SK-N-DZ (cell line): ENCODE measurements around the gene CLTRN.
"Not testable (repeated sequence)": the region's sequence is repeated elsewhere in the genome, so short reads cannot be mapped to it uniquely, and the experiment has no call there.

Experiments used
- DNase-seq: peaks from one replicate; pipeline ENCODE4 v3.0.0-alpha.2; 2015; ENCODE audit warnings: low spot score

The CLTRN gene

DNA sequence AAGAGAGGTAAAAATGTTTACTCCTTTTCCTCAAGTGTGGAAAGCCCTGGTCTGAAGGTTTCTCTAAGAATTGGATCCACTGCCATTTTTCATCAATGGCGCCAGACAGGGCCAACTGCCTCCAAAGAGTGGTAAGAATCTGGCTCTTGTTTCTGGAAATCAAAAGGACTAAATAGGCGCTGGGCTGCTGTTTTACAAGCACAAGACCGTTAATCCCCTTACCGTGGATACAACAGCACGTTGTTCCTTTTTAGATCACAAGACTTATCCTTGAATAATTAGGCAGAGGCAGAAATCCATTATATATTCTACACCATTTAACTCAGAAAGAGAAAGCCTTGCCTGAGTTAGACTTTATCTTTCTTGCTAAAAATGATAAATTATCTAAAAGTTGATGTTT is 10.6 kb downstream of the CLTRN start:
- DNase-seq, result no peak

DNA sequence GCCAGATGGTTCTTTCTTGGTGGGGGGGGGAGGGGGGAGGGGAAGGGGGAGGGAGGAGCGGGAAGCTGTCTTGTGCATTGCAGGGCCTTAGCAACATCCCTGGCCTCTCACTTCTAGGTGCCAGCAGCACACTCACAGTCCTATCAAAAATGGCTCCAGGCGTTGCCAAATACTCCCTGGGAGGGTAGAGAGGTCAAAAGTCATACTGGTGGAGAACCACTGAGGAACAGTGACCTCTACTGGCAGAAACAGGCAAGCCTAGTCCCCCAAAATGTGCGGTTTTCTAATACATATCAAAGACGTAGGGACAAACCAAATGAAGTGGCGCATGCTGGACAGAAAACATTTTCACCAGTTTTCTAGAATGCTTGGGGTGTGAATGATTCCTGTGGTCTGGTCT is 17.1 kb downstream of the CLTRN start:
- not testable (repeated sequence) for DNase-seq

DNA sequence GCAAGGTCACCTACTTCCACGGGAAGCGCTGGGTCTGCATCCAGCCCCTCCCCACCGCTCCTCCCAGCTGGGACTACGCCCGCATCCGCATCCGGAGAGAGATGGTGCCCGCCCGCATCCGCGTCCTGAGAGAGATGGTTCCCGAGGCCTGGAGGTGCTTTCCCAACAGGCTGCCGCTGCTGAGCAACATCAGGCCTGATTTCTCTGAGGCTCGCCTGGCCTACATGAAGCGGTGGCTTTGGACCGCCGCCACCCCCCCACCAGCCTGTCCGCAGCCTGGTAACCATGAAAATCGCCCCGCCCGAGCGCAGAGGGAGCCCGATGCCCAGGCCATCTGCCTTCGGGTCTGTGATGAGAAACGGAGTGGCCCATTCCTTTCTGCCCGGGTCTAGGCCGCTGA is 18.1 kb downstream of the CLTRN start:
- no peak for DNase-seq

DNA sequence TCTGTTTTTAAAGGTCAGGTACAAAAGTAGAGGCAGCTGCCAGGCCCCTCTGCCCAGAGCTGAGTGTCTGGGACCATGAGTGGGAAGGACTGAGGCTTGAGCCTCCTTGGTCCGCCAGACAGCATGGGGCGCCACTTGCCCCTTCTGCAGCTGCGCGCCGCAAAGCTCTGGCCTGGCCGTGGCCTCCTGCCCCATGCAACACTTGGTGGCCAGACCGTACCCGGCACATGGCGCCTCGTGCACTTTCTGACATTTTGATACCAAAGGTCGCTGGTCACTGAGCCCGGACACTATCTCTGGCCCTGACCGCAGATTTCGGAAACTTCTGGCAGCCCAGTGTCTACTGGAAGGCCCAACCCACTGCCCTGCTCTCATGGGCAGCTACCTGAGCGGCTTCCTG is 18.6 kb downstream of the CLTRN start:
- DNase-seq, result no peak

DNA sequence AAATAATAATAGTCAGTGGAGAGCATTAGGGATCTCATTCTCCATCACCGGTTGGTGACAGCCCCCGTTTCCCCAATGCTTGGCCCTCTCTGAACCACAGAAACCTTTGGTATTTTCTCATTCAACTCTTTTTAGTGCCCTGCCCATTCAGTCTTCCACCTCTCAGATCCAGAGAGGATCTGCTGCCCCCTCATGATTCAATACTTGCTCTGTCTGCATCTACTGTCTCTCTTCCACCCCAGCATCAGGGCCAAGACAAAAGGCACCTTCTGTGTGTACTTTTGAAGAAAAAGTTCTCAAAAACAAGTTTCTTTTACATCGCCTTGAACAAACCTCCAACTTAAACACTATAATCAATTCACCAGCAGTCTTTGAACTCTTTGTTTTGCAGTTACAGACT is 19.3 kb downstream of the CLTRN start:
- no peak for DNase-seq

DNA sequence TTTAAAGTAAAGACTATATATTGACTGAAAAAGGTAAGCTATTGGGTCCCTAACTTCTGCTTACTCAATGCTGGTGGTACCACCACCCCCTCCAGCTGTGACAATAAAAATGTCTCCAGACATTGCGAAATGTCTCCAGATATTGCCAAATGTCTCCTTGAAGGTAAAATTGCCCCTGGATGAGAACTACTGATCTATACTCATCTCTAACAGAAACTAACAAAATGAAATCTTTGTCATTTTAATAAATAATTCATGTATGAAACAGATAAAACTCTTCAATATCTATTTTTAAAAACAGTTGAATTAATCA is 20.1 kb downstream of the CLTRN start:
- DNase-seq, result no peak

DNA sequence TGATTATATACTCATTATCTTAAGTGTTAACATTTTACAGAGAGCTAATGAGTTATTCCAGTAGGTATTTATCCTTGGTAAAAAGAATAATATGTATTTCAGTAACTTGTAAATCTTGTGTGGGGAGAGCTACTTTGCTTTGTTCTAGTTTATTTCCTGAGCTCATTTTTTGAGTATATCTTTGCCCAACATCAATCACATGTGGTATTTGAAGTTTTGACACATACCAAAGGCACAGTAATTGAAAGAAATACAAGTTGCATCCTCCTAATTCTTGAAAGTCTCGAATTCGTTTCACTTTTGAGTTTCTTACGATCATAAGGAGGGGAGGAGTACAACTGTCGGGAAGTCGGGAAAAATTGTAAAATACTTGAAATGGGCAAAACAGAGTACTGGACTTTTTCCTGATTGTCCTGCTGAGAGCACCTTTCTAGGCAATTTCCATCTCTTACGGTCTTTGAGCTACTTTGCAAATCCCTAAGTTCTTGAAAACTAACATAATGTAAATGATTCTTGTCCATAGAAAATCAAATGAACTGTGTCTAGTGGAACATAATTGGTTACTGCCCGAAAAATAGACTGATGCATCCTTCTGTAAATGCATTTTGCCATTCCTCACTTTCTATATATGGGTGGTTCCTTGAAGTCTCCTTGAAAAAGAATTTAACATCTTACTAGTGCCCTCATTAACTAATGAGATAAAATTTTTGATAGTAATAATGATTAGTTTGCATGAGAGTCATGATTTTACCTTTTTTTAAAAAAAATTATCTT is 20.6 kb downstream of the CLTRN start:
- no peak for DNase-seq

DNA sequence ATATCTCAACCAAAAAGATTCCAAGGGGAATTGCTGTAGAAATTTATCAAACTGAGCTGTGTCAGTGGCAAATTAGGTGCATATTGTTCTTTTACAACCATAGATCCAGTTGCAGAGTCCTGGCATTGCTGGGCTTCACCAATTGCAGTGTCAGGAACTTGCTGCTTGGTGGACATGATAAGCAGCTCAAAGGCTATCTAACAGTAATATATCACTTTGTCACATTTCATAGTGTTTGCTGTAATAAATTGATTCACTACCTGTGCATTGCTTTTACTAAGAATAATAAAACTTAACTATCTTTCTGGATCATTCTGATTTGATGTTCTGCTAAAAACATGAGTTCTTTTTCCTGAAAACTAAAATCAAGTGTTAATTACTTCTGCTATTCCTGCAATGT is 33.0 kb downstream of the CLTRN start:
- no peak for DNase-seq

DNA sequence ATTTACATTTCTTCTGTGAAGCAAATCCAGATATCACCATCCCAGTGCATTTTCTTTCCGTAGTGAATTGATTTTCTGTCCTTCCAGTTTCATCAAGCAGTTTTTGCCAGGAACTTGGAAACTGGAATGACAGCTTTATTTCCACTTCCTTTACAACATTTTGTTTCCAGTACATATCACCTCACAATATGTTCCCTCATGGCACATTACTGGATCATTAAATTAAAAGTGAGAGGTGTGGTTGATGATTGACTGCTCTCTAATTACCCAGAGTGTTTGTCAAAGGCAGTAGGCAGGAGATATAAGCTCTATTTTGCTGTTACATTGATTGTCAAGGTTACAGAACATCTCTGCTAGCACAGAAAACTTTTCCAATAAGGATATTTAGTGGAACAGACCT is 41.6 kb downstream of the CLTRN start:
- DNase-seq, result no peak

DNA sequence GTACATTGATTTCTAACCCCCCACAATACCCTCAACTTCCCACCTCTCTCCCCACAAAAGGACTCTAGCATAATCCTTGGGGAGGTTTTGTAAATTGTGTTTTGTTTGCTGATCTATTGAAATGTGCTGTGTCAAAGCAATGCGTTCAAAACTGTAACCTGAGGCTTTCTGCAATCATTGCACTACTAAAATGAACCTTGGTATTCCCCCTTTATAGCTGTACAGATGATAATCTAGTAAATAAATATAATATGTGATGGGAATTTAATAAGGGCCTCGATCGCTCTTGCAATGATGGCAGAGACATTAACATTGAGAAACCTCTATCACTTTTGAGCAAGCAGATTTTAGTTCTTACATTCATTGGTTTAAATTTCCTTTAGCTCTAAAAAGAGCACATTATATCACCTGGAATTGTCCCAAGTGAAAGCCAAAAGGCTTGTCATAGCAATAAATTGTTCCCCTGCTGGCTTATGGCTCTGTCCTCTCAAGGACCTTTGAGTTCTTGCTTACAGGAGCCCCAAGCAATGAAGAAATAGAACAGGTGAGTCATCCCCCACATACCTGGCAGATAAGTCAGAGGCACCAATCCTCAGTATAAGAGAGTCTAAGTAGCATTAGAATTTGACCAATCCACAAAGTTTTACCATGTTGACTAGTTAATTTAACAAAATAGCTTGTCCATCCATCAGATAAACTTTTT is 45.4 kb downstream of the CLTRN start:
- no peak for DNase-seq

DNA sequence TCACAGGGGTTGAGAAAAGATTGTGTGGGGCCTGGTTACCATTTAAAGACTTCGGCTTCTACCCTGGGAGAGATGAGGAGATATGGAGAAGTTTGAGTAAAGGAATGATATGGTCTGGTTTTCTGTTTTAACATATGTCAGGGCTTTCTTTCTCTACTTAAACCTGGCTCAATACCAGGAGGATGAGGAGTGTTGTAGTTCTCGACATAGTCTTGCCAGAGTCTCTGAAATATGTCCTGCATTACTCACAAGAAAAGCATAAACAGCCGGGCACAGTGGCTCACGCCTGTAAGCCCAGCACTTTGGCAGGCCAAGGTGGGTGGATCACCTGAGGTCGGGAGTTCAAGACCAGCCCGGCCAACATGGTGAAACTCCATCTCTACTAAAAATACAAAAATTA is 47.5 kb downstream of the CLTRN start:
- DNase-seq, result no peak

DNA sequence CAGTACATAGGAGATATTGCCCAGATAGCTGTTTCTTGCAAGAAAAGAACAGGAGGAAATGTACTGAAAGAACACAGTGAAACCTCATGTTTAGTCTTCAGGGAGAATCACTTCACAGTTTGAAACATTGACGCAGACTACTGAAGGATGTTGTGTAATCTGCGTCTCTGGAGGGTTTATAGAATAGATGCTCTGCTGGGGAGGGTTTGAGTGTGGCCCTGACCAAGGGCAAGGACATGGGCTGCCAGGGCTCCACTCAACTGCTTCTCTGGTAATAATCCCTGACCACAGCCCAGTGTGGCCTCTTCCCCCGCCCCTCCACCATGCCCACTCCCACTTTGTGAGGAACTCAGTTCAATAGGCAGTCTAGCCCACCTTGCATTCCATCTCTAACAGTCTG is 48.1 kb downstream of the CLTRN start:
- no peak for DNase-seq

DNA sequence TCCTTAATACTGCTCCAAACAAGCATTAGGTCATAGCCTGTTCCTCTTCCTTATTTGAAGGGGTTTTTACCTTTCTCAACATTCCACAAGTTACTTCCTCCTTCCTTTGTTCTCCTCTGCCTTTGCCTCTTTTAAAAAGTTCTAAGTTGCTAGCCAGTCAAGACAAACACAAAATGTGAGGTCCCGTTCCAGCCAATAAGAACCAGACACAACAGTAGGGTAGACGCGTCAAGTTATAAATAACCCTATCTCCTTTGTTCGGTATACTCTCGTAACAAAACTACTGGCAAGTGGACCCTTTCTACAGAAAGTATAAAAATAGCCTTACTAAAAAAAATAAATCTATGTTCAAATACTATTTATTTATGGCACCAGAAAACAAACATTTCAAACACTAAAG is 57.5 kb downstream of the CLTRN start:
- DNase-seq, result no peak

DNA sequence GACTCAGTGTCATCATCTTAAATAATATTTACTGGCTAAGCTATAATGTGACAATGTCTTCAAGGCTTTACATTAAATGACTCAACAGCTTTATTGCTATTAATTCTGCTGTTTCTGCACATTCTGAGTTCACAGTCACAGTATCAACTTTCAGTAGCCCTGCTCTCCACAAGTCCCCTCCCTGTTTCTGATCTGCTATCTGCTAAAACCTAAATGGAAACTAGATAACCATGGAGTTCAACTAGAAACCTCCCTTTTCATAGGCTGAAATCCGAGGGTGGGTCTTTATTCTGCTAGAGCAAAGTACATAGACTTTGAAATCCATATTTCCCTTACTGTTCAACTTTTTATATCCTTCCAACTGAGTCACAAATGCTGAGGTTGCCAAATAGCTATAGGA is 58.5 kb downstream of the CLTRN start:
- no peak for DNase-seq

DNA sequence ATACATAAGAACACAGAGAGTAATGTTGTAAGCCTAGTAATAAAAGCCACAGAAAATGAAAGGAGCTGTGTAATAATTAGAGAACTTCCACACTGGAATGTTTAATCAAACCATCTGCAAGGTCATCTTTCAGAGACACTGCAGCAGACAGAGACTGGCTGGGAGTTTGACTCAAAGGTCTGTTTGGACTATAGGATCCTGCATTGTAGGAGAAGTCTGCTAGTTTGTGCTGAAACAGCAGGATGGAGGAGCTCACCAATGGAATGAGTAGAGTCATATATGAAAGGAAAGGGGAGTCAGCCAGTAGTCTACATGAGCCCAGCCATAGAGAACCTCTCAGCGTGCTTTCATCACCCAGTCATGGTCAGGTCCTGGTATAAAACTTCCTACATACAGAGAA is 59.4 kb downstream of the CLTRN start:
- no peak for DNase-seq

DNA sequence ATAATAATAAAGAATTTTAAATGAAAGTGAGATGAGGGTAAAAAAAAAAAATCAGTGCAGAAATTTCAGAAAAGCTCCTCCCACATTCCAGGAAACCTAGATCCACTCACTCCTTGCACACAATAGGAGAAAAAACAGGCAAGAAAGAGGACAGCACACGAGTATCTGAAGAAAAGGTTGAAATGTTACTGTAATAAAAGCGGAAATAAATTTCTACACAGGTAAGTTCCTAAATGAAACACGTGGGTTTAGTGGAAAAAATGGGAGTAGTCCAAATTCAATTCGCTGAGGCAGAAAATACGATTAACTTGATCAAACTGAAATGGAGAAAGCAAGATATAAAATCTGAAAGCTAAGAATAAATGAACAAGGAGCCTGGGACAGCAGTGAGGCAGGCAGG is 61.8 kb downstream of the CLTRN start:
- DNase-seq, result no peak

DNA sequence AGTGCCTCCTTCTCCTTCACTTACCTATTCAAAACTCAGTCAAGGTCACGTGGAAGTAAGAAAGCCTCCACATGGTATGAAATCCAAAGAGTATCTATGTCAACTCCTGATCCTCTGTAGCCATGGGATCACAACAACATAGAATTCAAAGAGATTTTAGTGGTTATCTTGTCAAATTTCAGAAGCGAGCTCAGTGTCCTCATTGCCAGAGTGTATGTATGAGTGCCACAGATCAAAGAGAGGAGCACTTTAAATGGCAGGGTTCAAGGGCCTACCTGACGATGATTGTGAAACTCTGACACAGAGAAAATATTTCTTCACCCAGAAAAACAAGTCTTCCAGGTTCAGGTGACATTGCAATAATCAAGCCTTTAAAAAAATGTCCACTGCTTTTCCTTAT is 62.7 kb downstream of the CLTRN start:
- DNase-seq, result no peak

DNA sequence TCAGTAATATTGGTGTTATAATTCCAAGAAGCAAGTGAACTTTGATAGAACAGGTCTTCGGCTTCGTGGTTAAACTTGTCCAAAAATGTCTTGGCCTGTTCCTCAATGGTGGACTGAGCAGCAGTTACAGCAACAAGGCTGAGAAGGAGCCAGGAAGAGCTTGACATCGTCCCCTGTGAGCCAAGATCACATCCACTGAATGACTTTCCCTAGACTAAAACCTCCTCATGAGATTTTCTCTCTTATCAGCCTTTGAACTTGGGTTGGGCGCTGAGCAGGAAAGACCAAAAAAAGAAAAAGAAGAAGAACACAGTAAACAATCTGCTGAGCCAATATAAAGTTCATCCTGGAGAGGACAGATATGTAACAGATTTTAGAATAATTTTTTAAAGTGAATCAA is 63.9 kb downstream of the CLTRN start, which contains the start of gene ACE2:
Gene ACE2 (minus strand): TSS at position 216 of the 400 bp plus-strand sequence. CDS start 49 bp downstream, at position 167.
- DNase-seq, result no peak

DNA sequence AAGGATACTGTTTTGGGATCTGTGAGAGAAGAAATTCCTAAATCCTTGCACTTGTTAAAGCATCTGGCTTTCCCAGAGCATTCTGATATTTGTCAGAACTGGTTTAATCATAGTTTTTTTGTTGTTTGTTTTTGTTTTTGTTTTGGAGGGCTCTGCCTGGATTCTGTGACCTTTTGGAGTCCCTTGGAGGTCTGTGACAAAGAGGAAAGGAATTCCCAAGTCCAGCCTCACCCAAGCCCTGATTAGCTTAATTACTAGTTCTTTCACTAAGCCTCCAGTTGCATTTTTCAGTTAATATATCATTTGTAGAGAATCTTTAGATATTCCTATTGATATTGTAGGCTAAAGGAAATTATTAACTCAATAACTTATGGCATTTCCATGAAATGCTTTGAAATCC is 64.6 kb downstream of the CLTRN start:
- DNase-seq, result no peak

DNA sequence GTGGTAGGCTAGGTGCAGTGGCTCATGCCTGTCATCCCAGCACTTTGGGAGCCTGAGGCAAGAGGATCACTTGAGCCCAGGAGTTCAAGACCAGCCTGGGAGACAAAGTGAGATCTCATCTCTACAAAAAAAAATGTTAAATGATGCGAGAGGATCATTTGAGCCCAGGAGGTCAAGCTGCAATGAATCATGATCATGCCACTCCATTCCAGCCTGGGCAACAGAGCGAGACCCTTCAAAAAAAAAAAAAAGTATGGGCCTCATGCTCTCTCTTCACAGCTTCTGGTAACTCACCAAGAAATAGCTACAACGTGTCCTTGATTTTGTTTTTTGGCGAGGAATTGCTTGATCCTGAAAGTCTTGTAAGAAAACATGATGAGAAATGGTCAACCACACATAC is 65.1 kb downstream of the CLTRN start:
- no peak for DNase-seq

DNA sequence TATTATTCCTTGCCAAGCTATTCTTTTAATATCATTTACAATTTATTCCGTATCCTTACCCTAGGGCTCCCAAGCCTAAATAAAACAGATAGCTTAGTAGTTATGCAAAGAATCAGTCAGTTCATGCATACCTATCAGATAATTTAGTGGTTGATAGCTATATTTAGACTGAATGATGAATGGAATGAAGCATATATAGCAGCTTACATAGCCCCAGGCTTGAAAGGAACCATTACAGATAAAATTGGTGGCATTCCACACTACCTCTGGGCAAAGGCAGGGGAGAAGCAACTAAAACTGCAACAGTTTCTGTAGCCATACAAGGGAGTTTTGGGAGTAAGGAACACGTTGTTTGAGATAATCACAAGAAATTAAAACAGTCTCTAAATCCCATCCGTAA is 66.6 kb downstream of the CLTRN start:
- no peak for DNase-seq

DNA sequence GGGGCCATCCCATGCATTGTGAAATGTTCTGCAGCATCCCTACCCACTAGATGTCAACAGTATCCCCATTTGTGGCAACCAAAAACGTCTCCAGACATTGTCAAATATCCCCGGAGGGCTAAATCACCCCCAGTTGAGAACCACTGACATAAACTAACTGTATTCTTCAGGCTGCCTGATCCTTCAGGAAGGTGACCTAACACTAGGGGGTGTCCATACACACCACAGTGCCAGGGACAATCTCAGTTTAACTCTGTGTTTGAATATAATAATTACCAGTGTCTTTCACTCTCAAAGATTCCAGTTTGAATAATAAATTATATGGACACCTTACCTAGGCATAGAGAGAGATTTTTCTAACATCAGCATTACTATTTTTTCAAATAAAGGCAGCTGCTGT is 70.2 kb downstream of the CLTRN start:
- no peak for DNase-seq
